ENCODE results near the gene NEAT1.

DNA sequence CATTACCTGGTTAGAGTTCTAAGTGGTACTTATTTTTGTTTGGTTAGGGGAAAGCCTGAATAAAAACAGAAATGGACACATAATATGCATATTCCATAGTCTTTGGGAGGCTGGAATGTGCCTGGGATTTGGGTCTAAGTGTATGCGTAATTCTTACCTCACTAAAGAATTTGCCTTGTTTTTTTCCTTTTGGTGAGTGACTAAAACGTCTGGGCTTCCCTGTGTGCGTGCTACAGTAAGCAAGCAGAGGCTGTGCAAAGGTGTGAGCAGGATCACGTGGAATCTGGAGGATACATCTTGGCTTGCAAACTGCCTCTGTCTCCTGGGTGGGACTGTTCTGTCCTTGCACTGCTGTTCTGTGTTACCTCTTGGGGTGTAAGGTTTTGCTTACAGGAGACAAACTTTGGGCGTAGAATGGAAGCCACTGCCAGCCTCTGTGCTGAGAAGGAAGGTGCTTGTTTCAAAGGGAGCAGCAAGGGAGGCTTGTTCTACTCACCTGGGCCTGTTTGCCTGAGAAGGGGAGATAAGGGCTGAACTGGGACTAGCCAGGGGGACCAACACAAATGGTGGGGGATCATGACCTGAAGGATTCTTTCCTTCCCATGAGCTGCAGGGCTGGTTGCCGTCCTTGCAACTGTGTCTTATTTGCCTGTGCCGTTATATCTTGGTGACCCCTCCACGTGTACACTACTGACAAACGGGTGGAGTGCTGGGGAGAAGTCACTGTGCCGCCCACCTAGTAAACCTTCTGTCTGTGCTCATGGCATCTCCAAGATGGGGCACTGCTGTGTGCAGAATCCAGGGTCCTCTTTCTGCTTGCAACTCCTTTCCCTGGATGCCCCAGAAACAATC is 4.5 kb downstream of the NEAT1 start:
- no peak for TF ChIP-seq CTCF (conservative IDR thresholded peaks at IDR 0.05 in 1 of 2, IDR thresholded peaks at IDR 0.05 in 1 of 2; ENCODE audit: extremely low read depth in 1 of 2, insufficient read depth in 1 of 2, low read depth in 1 of 2, low read length in 2 of 2)
- no peak for TF ChIP-seq EZH2 (IDR thresholded peaks at IDR 0.05; ENCODE audit: borderline replicate concordance, low read length)
